Testis (tissue), 3 donors: Measurements from ENCODE around the gene EFCAB8. TPM values are rescaled to one million over a fixed set of nuclear protein-coding genes. Genes with fewer than 3 reads are reported as not detected.
A peak's percentile ranks its signal among the peaks of the same experiment; 100 is the strongest.

Experiments used
- DNase-seq: peaks from one replicate; pipeline ENCODE4 v3.0.0-alpha.2; 2019
- H3K27ac ChIP-seq, 2 donors: fragments of 200-600 bp; sonication (generic); one replicate each; pipeline ENCODE4 v1.5.1; 2019
- H3K27me3 ChIP-seq: fragments of 200-600 bp; sonication (generic); one replicate; pipeline ENCODE4 v1.5.1; 2019
- H3K36me3 ChIP-seq: fragments of 200-600 bp; sonication (generic); one replicate; pipeline ENCODE4 v1.5.1; 2017; ENCODE audit warnings: low read depth; ENCODE audit errors: missing control alignments
- H3K4me1 ChIP-seq: fragments of 200-600 bp; sonication (generic); one replicate; pipeline ENCODE4 v1.5.1; 2019
- H3K4me3 ChIP-seq, 2 donors: fragments of 200-600 bp; sonication (generic); one replicate each; pipeline ENCODE4 v1.5.1; 2017 to 2019
- H3K9me3 ChIP-seq: fragments of 200-600 bp; sonication (generic); one replicate; pipeline ENCODE4 v1.5.1; 2017
- CTCF ChIP-seq, 3 experiments: fragments of 450-650 bp in 2 of 3; fragments of 200-600 bp in 1 of 3; sonication (generic) in 1 of 3; IDR thresholded peaks; one replicate each; pipeline ENCODE4 v1.5.1; 2016 to 2019; ENCODE audit warnings: antibody characterized with exemption in 3 of 3, mild to moderate bottlenecking in 2 of 3, moderate library complexity in 1 of 3
- POLR2A ChIP-seq: fragments of 450-650 bp; IDR thresholded peaks from one replicate; pipeline ENCODE4 v1.6.1; 2017; ENCODE audit warnings: antibody characterized with exemption, mild to moderate bottlenecking, moderate library complexity
- WGBS, 2 donors: methylation state at CpG; one replicate each; pipeline ENCODE4 v1.1.5; 2018; 5-methylcytosine and 5-hydroxymethylcytosine counted together
- intact Hi-C: fragments of 100-400 bp; cut with DNase I; formaldehyde crosslinking; loops from one replicate; pipeline ENCODE4 v1.15.1; 2023; ENCODE audit warnings: low total_unique reads
- polyA plus RNA-seq: library from polyadenylated mRNA; stranded (reverse); fragments of 350-450 nt; fragmentation: Illumina TruSeq; extraction: RNeasy Lipid Tissue Mini Kit (QIAGEN cat#74804); gene quantifications from one replicate; pipeline ENCODE4 v1.2.3, GENCODE V29; 2014; ENCODE audit warnings: low read depth, low replicate concordance; ENCODE audit not compliant: insufficient read depth
- total RNA-seq, 2 donors: library from RNA; depleted of rRNA; stranded (reverse); fragments of >200 nt; gene quantifications; one replicate each; pipeline ENCODE4 v1.2.3, GENCODE V29; 2016

Gene EFCAB8
- total and polyA plus RNA-seq, 3 donors from 2014 or later, result 4.9 to 9.5 (median 6.3) TPM

GRCh38 chr20:32832664-32833063 is 26.1 kb upstream of the EFCAB8 start:
- Histone ChIP-seq H3K36me3 (no peaks in the 10 kb centered on the region), H3K27ac (peak overlapping the region; percentile 59 to 85)

GRCh38 chr20:32834972-32835371 is 23.8 kb upstream of the EFCAB8 start:
- H3K36me3 ChIP-seq, result no peaks in the 10 kb centered on the region
- no peak for TF ChIP-seq CTCF (IDR thresholded peaks at IDR 0.05)
- no peak for TF ChIP-seq POLR2A
- no peak overlapping the region for H3K4me3 ChIP-seq
- no peaks in the 10 kb centered on the region for H3K9me3 ChIP-seq
- DNase-seq, result no peak
- H3K27ac ChIP-seq, result no peak overlapping the region
- H3K27me3 ChIP-seq, result no peaks in the 10 kb centered on the region
- peaks cover 16% of the 10 kb centered on the region for H3K4me1 ChIP-seq
- intact Hi-C loops, result no loop called here

More at GRCh38 chr20:32832664-32833063, 26.1 kb upstream of the EFCAB8 start:
- H3K9me3 ChIP-seq, result no peaks in the 10 kb centered on the region
- no peak overlapping the region for H3K4me3 ChIP-seq
- no peaks in the 10 kb centered on the region for H3K27me3 ChIP-seq
- intact Hi-C loops, result no loop called here
- peaks cover 30% of the 10 kb centered on the region for H3K4me1 ChIP-seq
- no peak for DNase-seq
- 70 to 77% methylated on average over 11 of the region's 11 CpGs for WGBS, 2 donors
- TF ChIP-seq POLR2A (no peak), CTCF (IDR thresholded peaks at IDR 0.05) (no peak)

- Histone ChIP-seq H3K27me3 (no peaks in the 10 kb centered on the region), H3K9me3 (no peaks in the 10 kb centered on the region), H3K36me3 (no peaks in the 10 kb centered on the region), H3K4me1 (peaks cover 12% of the 10 kb centered on the region), H3K27ac (no peak overlapping the region), H3K4me3 (no peak overlapping the region)
- intact Hi-C loops, result no loop called here
- 71 to 95% methylated on average over 1 of the region's 1 CpG for WGBS, 2 donors
- no peak for DNase-seq
- TF ChIP-seq POLR2A (no peak), CTCF (IDR thresholded peaks at IDR 0.05) (no peak)
Observed at GRCh38 chr20:32837157-32837556, 21.6 kb upstream of the EFCAB8 start.

GRCh38 chr20:32839227-32839981 is 19.3 kb upstream of the EFCAB8 start:
- TF ChIP-seq CTCF (IDR thresholded peaks at IDR 0.05) (no peak), POLR2A (no peak)
- no peak for DNase-seq
- Histone ChIP-seq H3K4me1 (no peaks in the 10 kb centered on the region), H3K4me3 (no peak overlapping the region), H3K27me3 (no peaks in the 10 kb centered on the region), H3K36me3 (no peaks in the 10 kb centered on the region), H3K9me3 (no peaks in the 10 kb centered on the region), H3K27ac (no peak overlapping the region)
- intact Hi-C loops, result no loop called here
- 88 to 91% methylated on average over 17 of the region's 17 CpGs for WGBS, 2 donors

GRCh38 chr20:32839982-32840285 is 18.8 kb upstream of the EFCAB8 start:
- no peak for TF ChIP-seq CTCF (IDR thresholded peaks at IDR 0.05)
- no peak for TF ChIP-seq POLR2A
- no peaks in the 10 kb centered on the region for H3K9me3 ChIP-seq
- no peak for DNase-seq
- no peaks in the 10 kb centered on the region for H3K4me1 ChIP-seq
- H3K27me3 ChIP-seq, result no peaks in the 10 kb centered on the region
- H3K36me3 ChIP-seq, result no peaks in the 10 kb centered on the region
- no peak overlapping the region for H3K4me3 ChIP-seq
- no peak overlapping the region for H3K27ac ChIP-seq
- intact Hi-C loops, result no loop called here
- WGBS, 2 donors, result 79 to 81% methylated on average over 4 of the region's 4 CpGs
